ENCODE measurements around the gene PCDHGA3. TPM values are rescaled to one million over a fixed set of nuclear protein-coding genes. Genes with fewer than 3 reads are reported as not detected.

The PCDHGA3 gene
- total RNA-seq, 2 donors from 2014 or later = 7.0 to 8.9 TPM

DNA sequence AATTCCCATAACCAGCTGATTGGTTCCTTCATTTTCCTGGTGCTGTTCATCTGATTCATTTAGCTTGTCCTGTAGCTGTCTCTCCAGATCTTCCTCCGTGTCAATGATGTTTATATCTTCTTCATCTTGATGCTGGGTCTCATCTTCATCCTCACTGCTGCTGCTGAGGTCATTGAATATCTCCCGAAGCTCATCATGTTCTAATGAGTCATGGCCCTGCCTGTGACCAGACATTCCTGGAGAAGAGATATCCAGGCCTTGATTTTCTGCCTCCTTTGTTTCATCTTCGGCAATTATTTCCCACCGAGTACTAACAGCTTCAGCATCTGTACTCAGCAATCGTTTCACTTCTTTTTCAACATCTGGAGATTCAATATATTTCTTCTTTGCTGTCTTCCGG, 24.4 kb upstream of the PCDHGA3 start:
- H3K27ac ChIP-seq = no peak overlapping the region
- no peak for DNase-seq (ENCODE audit: low spot score)
- H3K4me1 ChIP-seq = peaks cover 0 to 12% of the 10 kb centered on the region in 2 donors
- TF ChIP-seq CTCF (IDR thresholded peaks at IDR 0.05) = no peak
- no peaks in the 10 kb centered on the region for H3K27me3 ChIP-seq
- H3K36me3 ChIP-seq = peaks cover 42% of the 10 kb centered on the region
- peaks cover 35 to 68% of the 10 kb centered on the region in 2 donors for H3K9me3 ChIP-seq
- no peak overlapping the region for H3K4me3 ChIP-seq

DNA sequence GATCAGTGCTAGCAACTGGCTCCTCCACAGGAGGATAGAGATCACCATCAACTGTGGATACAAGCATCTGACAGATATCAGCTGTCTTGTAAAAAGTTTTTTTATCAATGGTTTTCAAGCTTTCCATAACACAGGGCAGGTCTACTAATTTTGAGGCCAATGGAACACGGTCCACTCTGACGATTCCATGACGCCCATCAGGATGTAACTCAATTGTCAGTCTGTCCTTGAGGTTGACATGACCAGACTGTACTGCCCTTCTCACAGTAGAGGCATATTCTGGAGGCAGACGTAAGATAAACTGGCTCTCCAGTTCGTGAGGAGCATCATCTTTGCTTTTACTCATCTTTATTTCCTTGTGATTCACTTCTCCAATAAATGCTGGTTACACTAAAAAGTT, 23.9 kb upstream of the PCDHGA3 start:
- peak overlapping the region; percentile 96 to 99 for H3K27ac ChIP-seq
- no peak for DNase-seq (ENCODE audit: low spot score)
- peaks cover 35 to 63% of the 10 kb centered on the region in 2 donors for H3K9me3 ChIP-seq
- peaks cover 0 to 12% of the 10 kb centered on the region in 2 donors for H3K4me1 ChIP-seq
- H3K4me3 ChIP-seq = peak overlapping the region; percentile 77 to 82
- no peaks in the 10 kb centered on the region for H3K27me3 ChIP-seq
- H3K36me3 ChIP-seq = peaks cover 42% of the 10 kb centered on the region
- no peak for TF ChIP-seq CTCF (IDR thresholded peaks at IDR 0.05)

DNA sequence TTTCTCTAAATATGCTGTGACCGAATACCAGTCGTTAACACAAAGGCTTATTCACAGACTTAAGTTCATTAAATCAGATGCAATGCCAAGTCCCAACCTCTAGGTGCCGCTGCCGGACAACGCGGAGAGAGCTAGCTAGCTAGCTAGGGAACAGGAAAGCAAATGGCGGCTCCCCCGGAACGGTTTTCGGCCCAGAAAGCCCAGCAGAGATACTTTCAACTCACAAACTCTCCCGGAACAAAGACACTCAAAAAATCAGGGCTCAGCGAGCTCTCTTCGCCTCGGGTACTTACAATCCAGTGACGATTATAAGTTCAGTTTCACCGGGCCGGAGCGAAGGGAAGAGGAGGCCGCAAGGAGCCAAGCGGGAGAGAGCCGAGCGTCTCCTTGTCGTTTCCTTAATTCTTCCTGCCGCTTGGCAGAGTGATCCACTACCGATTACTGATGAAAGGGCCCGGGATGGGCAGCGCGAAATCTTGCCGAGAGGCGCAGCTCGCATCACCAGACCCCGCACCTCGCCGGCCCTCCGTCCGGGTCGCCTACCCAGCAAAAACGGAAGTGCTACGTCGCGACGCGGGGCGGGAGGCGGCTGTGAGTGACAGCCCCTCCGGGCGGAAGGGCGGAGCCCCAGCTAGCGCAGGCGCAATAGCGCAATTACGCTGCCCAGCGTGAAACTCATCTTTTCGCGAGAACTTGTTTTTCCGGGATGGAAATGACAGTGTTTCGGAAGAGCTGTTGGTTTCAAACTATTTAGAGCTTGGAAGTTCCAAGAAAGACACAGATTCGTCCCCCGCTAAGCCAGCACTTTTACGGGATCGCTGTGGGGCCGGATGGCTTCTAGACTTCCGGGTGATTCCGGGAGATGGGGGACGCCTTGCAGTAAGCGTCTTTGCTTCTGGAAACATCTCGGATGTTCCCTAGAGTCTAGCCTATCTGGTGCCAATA, 23.1 kb upstream of the PCDHGA3 start, which contains the start of gene TAF7:
Gene TAF7 (minus strand): TSS at position 560 of the 945 bp plus-strand sequence. CDS start 740 bp downstream, outside the sequence.
- peaks cover 35 to 55% of the 10 kb centered on the region in 2 donors for H3K9me3 ChIP-seq
- H3K27me3 ChIP-seq = no peaks in the 10 kb centered on the region
- H3K36me3 ChIP-seq = peaks cover 41% of the 10 kb centered on the region
- H3K27ac ChIP-seq = peak within 1 kb of the TSS; percentile 96 to 99
- H3K4me1 ChIP-seq = peaks cover 0 to 12% of the 10 kb centered on the region in 2 donors
- peak; percentile 64 to 90 for TF ChIP-seq CTCF (IDR thresholded peaks at IDR 0.05)
- peak; percentile 84 for DNase-seq (ENCODE audit: low spot score)
- peak within 1 kb of the TSS; percentile 77 to 82 for H3K4me3 ChIP-seq

- H3K27ac ChIP-seq = no peak overlapping the region
- H3K9me3 ChIP-seq = peaks cover 29 to 44% of the 10 kb centered on the region in 2 donors
- no peak overlapping the region for H3K4me3 ChIP-seq
- no peak for TF ChIP-seq CTCF (IDR thresholded peaks at IDR 0.05)
- no peaks in the 10 kb centered on the region for H3K27me3 ChIP-seq
- no peak for DNase-seq (ENCODE audit: low spot score)
- peaks cover 24% of the 10 kb centered on the region for H3K36me3 ChIP-seq
- H3K4me1 ChIP-seq = peaks cover 0 to 12% of the 10 kb centered on the region in 2 donors
These were observed 21.4 kb upstream of the PCDHGA3 start for GRCh38 chr5:141322261-141322660.

DNA sequence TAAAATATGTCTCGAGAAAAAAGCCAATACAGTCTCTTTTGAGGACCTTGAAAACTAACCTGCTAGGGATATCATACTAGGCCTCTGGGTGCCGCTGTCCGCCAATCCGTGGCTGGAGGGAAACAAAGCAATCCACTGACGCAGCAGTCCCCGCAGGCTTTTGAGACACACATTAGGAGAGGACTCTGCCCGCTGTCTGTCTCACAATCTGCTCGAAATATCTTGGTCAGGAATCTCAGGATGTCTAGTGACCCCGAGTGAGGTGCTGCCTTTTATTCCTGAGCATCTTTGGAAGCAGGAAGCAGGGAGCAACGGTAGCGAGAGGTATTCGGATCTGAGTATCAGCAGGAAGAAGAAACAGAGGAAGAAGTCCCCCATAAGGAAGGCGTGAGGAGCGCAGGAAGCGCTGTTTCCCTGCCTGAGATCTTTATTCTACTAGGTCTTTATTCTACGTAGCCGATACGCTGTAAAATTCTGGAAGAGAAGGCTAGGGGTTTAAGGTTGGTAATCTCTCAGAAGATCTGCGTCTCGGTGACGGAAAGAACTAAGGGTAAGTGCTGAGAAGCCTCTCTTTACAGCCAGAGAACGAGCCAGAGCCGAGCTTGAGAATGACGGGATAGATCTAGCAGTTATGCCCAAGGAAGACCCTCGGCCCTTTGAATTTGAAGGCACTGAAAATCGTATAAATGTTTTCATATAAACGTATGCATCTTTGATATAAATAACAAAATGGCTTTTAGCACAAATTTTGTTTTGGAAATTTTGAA, 17.4 kb upstream of the PCDHGA3 start:
- Histone ChIP-seq H3K27ac (peak overlapping the region; percentile 75 to 87), H3K9me3 (peaks cover 3 to 43% of the 10 kb centered on the region in 2 donors), H3K4me3 (peak overlapping the region; percentile 46 to 51), H3K27me3 (no peaks in the 10 kb centered on the region), H3K36me3 (no peaks in the 10 kb centered on the region), H3K4me1 (peaks cover 0 to 3% of the 10 kb centered on the region in 2 donors)
- peak; percentile 26 to 71 for TF ChIP-seq CTCF (IDR thresholded peaks at IDR 0.05)
- no peak for DNase-seq (ENCODE audit: low spot score)
